WTC11 (cell line): ENCODE data around the gene KCNMA1. TPM values are rescaled to one million over a fixed set of nuclear protein-coding genes. Genes with fewer than 3 reads are reported as not detected.

ENCODE experiments used
- ATAC-seq: fragments of 200-7000 bp; cut with Tn5 transposase; 2 replicates; pipeline ENCODE4 v1.10.0; 2021; ENCODE audit warnings: mild to moderate bottlenecking, moderate library complexity
- CTCF ChIA-PET: fragments of 300-600 bp; sonication (Branson Sonifier 250); formaldehyde crosslinking; loops from one replicate; lab custom pipeline; 2021; ENCODE audit warnings: antibody characterized with exemption; lab: Charles Lee
- POLR2A ChIA-PET: fragments of 350-600 bp; sonication (Branson Sonifier 250); formaldehyde crosslinking; loops from one replicate; lab custom pipeline; 2021; ENCODE audit warnings: antibody characterized with exemption; lab: Charles Lee
- DNase-seq: peaks from one replicate; pipeline ENCODE4 v3.0.0; 2021; ENCODE audit warnings: low spot score
- H3K27ac Mint-ChIP-seq: 2 replicates; pipeline ENCODE4 v1.8.0; 2021; ENCODE audit warnings: mixed read lengths
- H3K27me3 Mint-ChIP-seq: 2 replicates; pipeline ENCODE4 v1.8.0; 2021; ENCODE audit warnings: low read depth, mild to moderate bottlenecking, moderate library complexity, mixed read lengths
- H3K36me3 Mint-ChIP-seq: 2 replicates; pipeline ENCODE4 v1.8.0; 2021; ENCODE audit warnings: mixed read lengths
- H3K4me1 Mint-ChIP-seq: 2 replicates; pipeline ENCODE4 v1.8.0; 2022; ENCODE audit warnings: mixed read lengths
- H3K4me3 Mint-ChIP-seq: 2 replicates; pipeline ENCODE4 v1.8.0; 2021; ENCODE audit warnings: mild to moderate bottlenecking, moderate library complexity, mixed read lengths
- H3K9me3 Mint-ChIP-seq: 2 replicates; pipeline ENCODE4 v1.8.0; 2021; ENCODE audit warnings: mixed read lengths
- AFF4 ChIP-seq: sonication (generic); formaldehyde crosslinking; IDR thresholded peaks from 2 replicates; pipeline ENCODE4 v1.8.1; 2023; ENCODE audit warnings: mild to moderate bottlenecking, missing genetic modification reagents, borderline replicate concordance
- ATF1 ChIP-seq: sonication (generic); formaldehyde crosslinking; IDR thresholded peaks from 2 replicates; pipeline ENCODE4 v1.8.1; 2023; ENCODE audit warnings: mild to moderate bottlenecking, moderate library complexity, missing genetic modification reagents
- EMX1 ChIP-seq: fragments of 250-450 bp; sonication (Bioruptor Pico); IDR thresholded peaks from 2 replicates; pipeline ENCODE4 v1.8.0; 2021; ENCODE audit warnings: mild to moderate bottlenecking
- PRRX2 ChIP-seq: fragments of 250-450 bp; sonication (Bioruptor Pico); IDR thresholded peaks from 2 replicates; pipeline ENCODE4 v1.8.0; 2021; ENCODE audit warnings: mild to moderate bottlenecking
- RORB ChIP-seq: fragments of 250-450 bp; sonication (Bioruptor Pico); IDR thresholded peaks from 2 replicates; pipeline ENCODE4 v1.9.0; 2021; ENCODE audit warnings: mild to moderate bottlenecking
- ZMAT4 ChIP-seq: fragments of 250-450 bp; sonication (Bioruptor Pico); IDR thresholded peaks from 2 replicates; pipeline ENCODE4 v1.9.0; 2021; ENCODE audit warnings: mild to moderate bottlenecking
- ZNF219 ChIP-seq: sonication (generic); formaldehyde crosslinking; IDR thresholded peaks from 2 replicates; pipeline ENCODE4 v1.8.0; 2023; ENCODE audit warnings: missing genetic modification reagents, mild to moderate bottlenecking, borderline replicate concordance
- total RNA-seq: library from RNA; stranded (reverse); gene quantifications from 3 replicates; pipeline ENCODE4 v1.2.3, GENCODE V29; 2021
- TF ChIP-seq, protein P1 (sequence below): fragments of 250-450 bp; sonication (Bioruptor Pico); IDR thresholded peaks from 2 replicates; pipeline ENCODE4 v1.9.0; 2021; ENCODE audit warnings: mild to moderate bottlenecking
- TF ChIP-seq, protein P2 (sequence below): sonication (generic); formaldehyde crosslinking; IDR thresholded peaks from 2 replicates; pipeline ENCODE4 v1.8.1; 2023; ENCODE audit warnings: mild to moderate bottlenecking, missing genetic modification reagents, moderate library complexity
- TF ChIP-seq, protein P3 (sequence below): sonication (generic); formaldehyde crosslinking; IDR thresholded peaks from 2 replicates; pipeline ENCODE4 v1.8.1; 2023; ENCODE audit warnings: mild to moderate bottlenecking, moderate library complexity, missing genetic modification reagents
- TF ChIP-seq, protein P4 (sequence below): fragments of 250-450 bp; sonication (Bioruptor Pico); IDR thresholded peaks from 2 replicates; pipeline ENCODE4 v1.9.0; 2021; ENCODE audit warnings: moderate library complexity, mild to moderate bottlenecking, inconsistent platforms, borderline replicate concordance
- TF ChIP-seq, protein P5 (sequence below): fragments of 200-600 bp; IDR thresholded peaks from 2 replicates; pipeline ENCODE4 v1.8.0; 2022; ENCODE audit warnings: antibody characterized with exemption
- TF ChIP-seq, protein P6 (sequence below): sonication (generic); formaldehyde crosslinking; IDR thresholded peaks from 2 replicates; pipeline ENCODE4 v1.8.0; 2023; ENCODE audit warnings: missing genetic modification reagents, mild to moderate bottlenecking, borderline replicate concordance

The KCNMA1 gene
- total RNA-seq, 1 experiment from 2014 or later = 7.3 TPM

- ATAC-seq = no peak
- CTCF ChIA-PET = interaction anchor here (0.8 to 3.4 kb wide), 10 partner anchors 9 to 547 kb away, joined by 3 to 33 read pairs (median 7); no protein-coding TSS in a partner anchor
- Mint-ChIP-seq H3K36me3 (no peaks in the 10 kb centered on the region), H3K27me3 (no peaks in the 10 kb centered on the region), H3K4me1 (peaks cover 5% of the 10 kb centered on the region), H3K9me3 (no peaks in the 10 kb centered on the region), H3K27ac (no peak overlapping the region), H3K4me3 (no peak overlapping the region)
- TF ChIP-seq RORB (CRISPR knock-in tag) (no peak), PRRX2 (CRISPR knock-in tag) (no peak), ZMAT4 (no peak), EMX1 (no peak), ZNF219 (CRISPR knock-in tag) (no peak), AFF4 (CRISPR knock-in tag) (no peak), ATF1 (no peak)
- TF ChIP-seq, protein P1, sequence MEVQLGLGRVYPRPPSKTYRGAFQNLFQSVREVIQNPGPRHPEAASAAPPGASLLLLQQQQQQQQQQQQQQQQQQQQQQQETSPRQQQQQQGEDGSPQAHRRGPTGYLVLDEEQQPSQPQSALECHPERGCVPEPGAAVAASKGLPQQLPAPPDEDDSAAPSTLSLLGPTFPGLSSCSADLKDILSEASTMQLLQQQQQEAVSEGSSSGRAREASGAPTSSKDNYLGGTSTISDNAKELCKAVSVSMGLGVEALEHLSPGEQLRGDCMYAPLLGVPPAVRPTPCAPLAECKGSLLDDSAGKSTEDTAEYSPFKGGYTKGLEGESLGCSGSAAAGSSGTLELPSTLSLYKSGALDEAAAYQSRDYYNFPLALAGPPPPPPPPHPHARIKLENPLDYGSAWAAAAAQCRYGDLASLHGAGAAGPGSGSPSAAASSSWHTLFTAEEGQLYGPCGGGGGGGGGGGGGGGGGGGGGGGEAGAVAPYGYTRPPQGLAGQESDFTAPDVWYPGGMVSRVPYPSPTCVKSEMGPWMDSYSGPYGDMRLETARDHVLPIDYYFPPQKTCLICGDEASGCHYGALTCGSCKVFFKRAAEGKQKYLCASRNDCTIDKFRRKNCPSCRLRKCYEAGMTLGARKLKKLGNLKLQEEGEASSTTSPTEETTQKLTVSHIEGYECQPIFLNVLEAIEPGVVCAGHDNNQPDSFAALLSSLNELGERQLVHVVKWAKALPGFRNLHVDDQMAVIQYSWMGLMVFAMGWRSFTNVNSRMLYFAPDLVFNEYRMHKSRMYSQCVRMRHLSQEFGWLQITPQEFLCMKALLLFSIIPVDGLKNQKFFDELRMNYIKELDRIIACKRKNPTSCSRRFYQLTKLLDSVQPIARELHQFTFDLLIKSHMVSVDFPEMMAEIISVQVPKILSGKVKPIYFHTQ = no peak
- TF ChIP-seq, protein P2, sequence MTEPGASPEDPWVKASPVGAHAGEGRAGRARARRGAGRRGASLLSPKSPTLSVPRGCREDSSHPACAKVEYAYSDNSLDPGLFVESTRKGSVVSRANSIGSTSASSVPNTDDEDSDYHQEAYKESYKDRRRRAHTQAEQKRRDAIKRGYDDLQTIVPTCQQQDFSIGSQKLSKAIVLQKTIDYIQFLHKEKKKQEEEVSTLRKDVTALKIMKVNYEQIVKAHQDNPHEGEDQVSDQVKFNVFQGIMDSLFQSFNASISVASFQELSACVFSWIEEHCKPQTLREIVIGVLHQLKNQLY = no peak
- TF ChIP-seq, protein P3, sequence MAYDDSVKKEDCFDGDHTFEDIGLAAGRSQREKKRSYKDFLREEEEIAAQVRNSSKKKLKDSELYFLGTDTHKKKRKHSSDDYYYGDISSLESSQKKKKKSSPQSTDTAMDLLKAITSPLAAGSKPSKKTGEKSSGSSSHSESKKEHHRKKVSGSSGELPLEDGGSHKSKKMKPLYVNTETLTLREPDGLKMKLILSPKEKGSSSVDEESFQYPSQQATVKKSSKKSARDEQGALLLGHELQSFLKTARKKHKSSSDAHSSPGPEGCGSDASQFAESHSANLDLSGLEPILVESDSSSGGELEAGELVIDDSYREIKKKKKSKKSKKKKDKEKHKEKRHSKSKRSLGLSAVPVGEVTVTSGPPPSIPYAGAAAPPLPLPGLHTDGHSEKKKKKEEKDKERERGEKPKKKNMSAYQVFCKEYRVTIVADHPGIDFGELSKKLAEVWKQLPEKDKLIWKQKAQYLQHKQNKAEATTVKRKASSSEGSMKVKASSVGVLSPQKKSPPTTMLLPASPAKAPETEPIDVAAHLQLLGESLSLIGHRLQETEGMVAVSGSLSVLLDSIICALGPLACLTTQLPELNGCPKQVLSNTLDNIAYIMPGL (CRISPR knock-in tag) = no peak
- TF ChIP-seq, protein P4, sequence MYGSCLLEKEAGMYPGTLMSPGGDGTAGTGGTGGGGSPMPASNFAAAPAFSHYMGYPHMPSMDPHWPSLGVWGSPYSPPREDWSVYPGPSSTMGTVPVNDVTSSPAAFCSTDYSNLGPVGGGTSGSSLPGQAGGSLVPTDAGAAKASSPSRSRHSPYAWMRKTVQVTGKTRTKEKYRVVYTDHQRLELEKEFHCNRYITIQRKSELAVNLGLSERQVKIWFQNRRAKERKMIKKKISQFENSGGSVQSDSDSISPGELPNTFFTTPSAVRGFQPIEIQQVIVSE = no peak
- TF ChIP-seq, protein P5, sequence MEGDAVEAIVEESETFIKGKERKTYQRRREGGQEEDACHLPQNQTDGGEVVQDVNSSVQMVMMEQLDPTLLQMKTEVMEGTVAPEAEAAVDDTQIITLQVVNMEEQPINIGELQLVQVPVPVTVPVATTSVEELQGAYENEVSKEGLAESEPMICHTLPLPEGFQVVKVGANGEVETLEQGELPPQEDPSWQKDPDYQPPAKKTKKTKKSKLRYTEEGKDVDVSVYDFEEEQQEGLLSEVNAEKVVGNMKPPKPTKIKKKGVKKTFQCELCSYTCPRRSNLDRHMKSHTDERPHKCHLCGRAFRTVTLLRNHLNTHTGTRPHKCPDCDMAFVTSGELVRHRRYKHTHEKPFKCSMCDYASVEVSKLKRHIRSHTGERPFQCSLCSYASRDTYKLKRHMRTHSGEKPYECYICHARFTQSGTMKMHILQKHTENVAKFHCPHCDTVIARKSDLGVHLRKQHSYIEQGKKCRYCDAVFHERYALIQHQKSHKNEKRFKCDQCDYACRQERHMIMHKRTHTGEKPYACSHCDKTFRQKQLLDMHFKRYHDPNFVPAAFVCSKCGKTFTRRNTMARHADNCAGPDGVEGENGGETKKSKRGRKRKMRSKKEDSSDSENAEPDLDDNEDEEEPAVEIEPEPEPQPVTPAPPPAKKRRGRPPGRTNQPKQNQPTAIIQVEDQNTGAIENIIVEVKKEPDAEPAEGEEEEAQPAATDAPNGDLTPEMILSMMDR = no peak
- TF ChIP-seq, protein P6, sequence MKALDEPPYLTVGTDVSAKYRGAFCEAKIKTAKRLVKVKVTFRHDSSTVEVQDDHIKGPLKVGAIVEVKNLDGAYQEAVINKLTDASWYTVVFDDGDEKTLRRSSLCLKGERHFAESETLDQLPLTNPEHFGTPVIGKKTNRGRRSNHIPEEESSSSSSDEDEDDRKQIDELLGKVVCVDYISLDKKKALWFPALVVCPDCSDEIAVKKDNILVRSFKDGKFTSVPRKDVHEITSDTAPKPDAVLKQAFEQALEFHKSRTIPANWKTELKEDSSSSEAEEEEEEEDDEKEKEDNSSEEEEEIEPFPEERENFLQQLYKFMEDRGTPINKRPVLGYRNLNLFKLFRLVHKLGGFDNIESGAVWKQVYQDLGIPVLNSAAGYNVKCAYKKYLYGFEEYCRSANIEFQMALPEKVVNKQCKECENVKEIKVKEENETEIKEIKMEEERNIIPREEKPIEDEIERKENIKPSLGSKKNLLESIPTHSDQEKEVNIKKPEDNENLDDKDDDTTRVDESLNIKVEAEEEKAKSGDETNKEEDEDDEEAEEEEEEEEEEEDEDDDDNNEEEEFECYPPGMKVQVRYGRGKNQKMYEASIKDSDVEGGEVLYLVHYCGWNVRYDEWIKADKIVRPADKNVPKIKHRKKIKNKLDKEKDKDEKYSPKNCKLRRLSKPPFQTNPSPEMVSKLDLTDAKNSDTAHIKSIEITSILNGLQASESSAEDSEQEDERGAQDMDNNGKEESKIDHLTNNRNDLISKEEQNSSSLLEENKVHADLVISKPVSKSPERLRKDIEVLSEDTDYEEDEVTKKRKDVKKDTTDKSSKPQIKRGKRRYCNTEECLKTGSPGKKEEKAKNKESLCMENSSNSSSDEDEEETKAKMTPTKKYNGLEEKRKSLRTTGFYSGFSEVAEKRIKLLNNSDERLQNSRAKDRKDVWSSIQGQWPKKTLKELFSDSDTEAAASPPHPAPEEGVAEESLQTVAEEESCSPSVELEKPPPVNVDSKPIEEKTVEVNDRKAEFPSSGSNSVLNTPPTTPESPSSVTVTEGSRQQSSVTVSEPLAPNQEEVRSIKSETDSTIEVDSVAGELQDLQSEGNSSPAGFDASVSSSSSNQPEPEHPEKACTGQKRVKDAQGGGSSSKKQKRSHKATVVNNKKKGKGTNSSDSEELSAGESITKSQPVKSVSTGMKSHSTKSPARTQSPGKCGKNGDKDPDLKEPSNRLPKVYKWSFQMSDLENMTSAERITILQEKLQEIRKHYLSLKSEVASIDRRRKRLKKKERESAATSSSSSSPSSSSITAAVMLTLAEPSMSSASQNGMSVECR = no peak
- POLR2A ChIA-PET = no interaction called here
- DNase-seq = no peak
Observed at GRCh38 chr10:77164616-77165311, 472.8 kb downstream of the KCNMA1 start.
